Liver (tissue), 9 donors: ENCODE measurements around the gene TRIM29. TPM values are rescaled to one million over a fixed set of nuclear protein-coding genes. Genes with fewer than 3 reads are reported as not detected.

Experiments used
- DNase-seq: peaks from one replicate; pipeline ENCODE4 v3.0.0-alpha.2; 2017; ENCODE audit warnings: low spot score
- H3K27ac ChIP-seq, 2 donors: one replicate each; pipeline ENCODE4 v1.7.0; 2013; ENCODE audit warnings: inconsistent platforms in 2 of 2, low read length in 2 of 2, control low read depth in 1 of 2, low read depth in 1 of 2, mild to moderate bottlenecking in 1 of 2
- H3K27me3 ChIP-seq, 4 donors: one replicate each; pipeline versions ENCODE4 v1.6.1 to v1.7.0; 2013; ENCODE audit warnings: low read length in 3 of 4, inconsistent platforms in 1 of 4, mild to moderate bottlenecking in 1 of 4, moderate library complexity in 1 of 4; ENCODE audit not compliant: control insufficient read depth in 4 of 4, insufficient read depth in 4 of 4
- H3K36me3 ChIP-seq, 4 donors: one replicate each; pipeline versions ENCODE4 v1.6.1 to v1.7.0; 2013; ENCODE audit warnings: low read length in 3 of 4, mild to moderate bottlenecking in 3 of 4, low read depth in 1 of 4, moderate library complexity in 1 of 4; ENCODE audit not compliant: control insufficient read depth in 4 of 4, insufficient read depth in 3 of 4
- H3K4me1 ChIP-seq, 4 donors: one replicate each; pipeline versions ENCODE4 v1.6.1 to v1.7.0; 2013; ENCODE audit warnings: low read length in 3 of 4, mild to moderate bottlenecking in 3 of 4, moderate library complexity in 1 of 4; ENCODE audit not compliant: control insufficient read depth in 4 of 4, insufficient read depth in 4 of 4
- H3K4me3 ChIP-seq, 3 donors: one replicate each; pipeline versions ENCODE4 v1.6.1 to v1.7.0; 2013; ENCODE audit warnings: low read length in 3 of 3, control low read depth in 1 of 3, low read depth in 1 of 3, mild to moderate bottlenecking in 1 of 3
- H3K9ac ChIP-seq, 2 donors: one replicate each; pipeline ENCODE4 v1.7.0; 2013; ENCODE audit warnings: low read length in 2 of 2, mild to moderate bottlenecking in 2 of 2, moderate library complexity in 2 of 2, control low read depth in 1 of 2, low read depth in 1 of 2
- H3K9me3 ChIP-seq, 4 donors: one replicate each; pipeline versions ENCODE4 v1.6.1 to v1.7.0; 2013; ENCODE audit warnings: low read length in 3 of 4; ENCODE audit not compliant: control insufficient read depth in 4 of 4
- ATF3 ChIP-seq: IDR thresholded peaks from 2 replicates; pipeline ENCODE4 v1.6.1; 2016; ENCODE audit warnings: antibody characterized with exemption
- EGR1 ChIP-seq, 2 donors: IDR thresholded peaks; 2 replicates each; pipeline ENCODE4 v1.6.1; 2016 to 2018; ENCODE audit warnings: antibody characterized with exemption in 2 of 2, low read depth in 2 of 2
- GABPA ChIP-seq, 2 donors: IDR thresholded peaks in 1 of 2; conservative IDR thresholded peaks in 1 of 2; 2 replicates each; pipeline ENCODE4 v1.6.1; 2016; ENCODE audit warnings: antibody characterized with exemption in 2 of 2, mild to moderate bottlenecking in 1 of 2, moderate library complexity in 1 of 2
- HNF4A ChIP-seq, 2 donors: conservative IDR thresholded peaks; 2 replicates each; pipeline ENCODE4 v1.6.1; 2016; ENCODE audit warnings: antibody characterized with exemption in 2 of 2, mild to moderate bottlenecking in 2 of 2
- HNF4G ChIP-seq: IDR thresholded peaks from 2 replicates; pipeline ENCODE4 v1.6.1; 2016; ENCODE audit warnings: antibody characterized with exemption
- JUND ChIP-seq, 2 donors: IDR thresholded peaks; 2 replicates each; pipeline ENCODE4 v1.6.1; 2016; ENCODE audit warnings: antibody characterized with exemption in 2 of 2
- NR2F2 ChIP-seq: IDR thresholded peaks from 2 replicates; pipeline ENCODE4 v1.6.1; 2016; ENCODE audit warnings: antibody characterized with exemption
- RAD21 ChIP-seq, 2 donors: IDR thresholded peaks; 2 replicates each; pipeline ENCODE4 v1.6.1; 2016; ENCODE audit warnings: antibody characterized with exemption in 2 of 2, mild to moderate bottlenecking in 2 of 2
- RXRA ChIP-seq, 2 donors: IDR thresholded peaks; 2 replicates each; pipeline ENCODE4 v1.6.1; 2017 to 2018; ENCODE audit warnings: antibody characterized with exemption in 2 of 2, mild to moderate bottlenecking in 1 of 2
- SP1 ChIP-seq: IDR thresholded peaks from 2 replicates; pipeline ENCODE4 v1.6.1; 2018; ENCODE audit warnings: antibody characterized with exemption, mild to moderate bottlenecking
- YY1 ChIP-seq: IDR thresholded peaks from 2 replicates; pipeline ENCODE4 v1.6.1; 2016; ENCODE audit warnings: antibody characterized with exemption, mild to moderate bottlenecking
- ZBTB33 ChIP-seq: IDR thresholded peaks from 2 replicates; pipeline ENCODE4 v1.6.1; 2016; ENCODE audit warnings: antibody characterized with exemption
- WGBS: extraction: QIAGEN DNeasy Blood & Tissue Kit; methylation state at CpG from one replicate; pipeline ENCODE4 v1.1.7; 2013; 5-methylcytosine and 5-hydroxymethylcytosine counted together
- polyA plus RNA-seq, 2 donors: library from polyadenylated mRNA; stranded (reverse) in 1 of 2; unstranded in 1 of 2; fragments of 200-250 nt in 1 of 2; fragments of >200 nt in 1 of 2; fragmentation: Nextera tagmentation in 1 of 2; extraction: Ambion mirVana in 1 of 2; gene quantifications; one replicate each; pipeline versions ENCODE4 v1.2.1 to v1.2.3, GENCODE V29; 2013 to 2015
- total RNA-seq, 2 donors: library from RNA; depleted of rRNA; stranded (reverse); fragments of >200 nt; gene quantifications; one replicate each; pipeline ENCODE4 v1.2.3, GENCODE V29; 2014
- TF ChIP-seq, protein P1 (sequence below): IDR thresholded peaks from 2 replicates; pipeline ENCODE4 v1.6.1; 2016; ENCODE audit warnings: antibody characterized with exemption
- TF ChIP-seq, protein P2 (sequence below): fragments of 150-350 bp; IDR thresholded peaks from 2 replicates; pipeline ENCODE4 v1.5.1; 2017; ENCODE audit warnings: improper control_type of control experiment, low read depth, low read length; ENCODE audit not compliant: missing input control
- TF ChIP-seq, protein P3 (sequence below): IDR thresholded peaks from 2 replicates; pipeline ENCODE4 v1.6.1; 2016; ENCODE audit warnings: antibody characterized with exemption, mild to moderate bottlenecking
- donor health status: healthy.
- donor health status: healthy.
- donor health status: healthy.
- donor health status: healthy.
- donor health status: healthy.

TRIM29 gene
- total and polyA plus RNA-seq, 4 donors = 0.22 to 0.89 (median 0.35) TPM

DNA sequence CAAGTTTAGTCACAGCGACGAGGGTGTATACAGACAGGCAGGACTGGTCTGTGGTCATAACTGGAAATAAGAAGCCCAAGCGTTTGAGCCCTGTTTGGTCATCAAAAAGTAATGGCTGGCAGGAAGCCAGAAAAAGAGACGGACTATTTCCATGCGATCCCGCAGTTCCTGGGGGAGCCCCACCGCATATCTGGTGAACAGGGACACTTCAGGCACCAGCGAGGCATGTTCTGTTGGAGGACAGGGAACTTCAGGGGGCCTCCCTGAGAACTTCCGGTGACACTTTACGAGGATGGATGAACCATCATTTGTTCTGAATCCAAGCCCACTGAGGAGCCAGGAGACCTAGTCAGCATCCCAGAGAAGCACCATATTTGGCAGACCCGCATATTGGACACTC lies 29.7 kb upstream of the TRIM29 start:
- H3K4me1 ChIP-seq = peaks cover 6 to 27% (median 14%) of the 10 kb centered on the region in 4 donors
- no peak overlapping the region for H3K9ac ChIP-seq
- H3K9me3 ChIP-seq = no peaks in the 10 kb centered on the region
- no peak overlapping the region for H3K4me3 ChIP-seq
- no peaks in the 10 kb centered on the region for H3K27me3 ChIP-seq
- H3K36me3 ChIP-seq = no peaks in the 10 kb centered on the region
- DNase-seq = no peak
- no peak overlapping the region for H3K27ac ChIP-seq
- 86% methylated on average over 11 of the region's 11 CpGs for WGBS
- TF ChIP-seq, protein P1, sequence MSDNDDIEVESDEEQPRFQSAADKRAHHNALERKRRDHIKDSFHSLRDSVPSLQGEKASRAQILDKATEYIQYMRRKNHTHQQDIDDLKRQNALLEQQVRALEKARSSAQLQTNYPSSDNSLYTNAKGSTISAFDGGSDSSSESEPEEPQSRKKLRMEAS = no peak
- no peak for TF ChIP-seq SP1
- no peak for TF ChIP-seq EGR1 (IDR thresholded peaks at IDR 0.05; ENCODE audit: low read depth in 2 of 2)
- TF ChIP-seq, protein P2, sequence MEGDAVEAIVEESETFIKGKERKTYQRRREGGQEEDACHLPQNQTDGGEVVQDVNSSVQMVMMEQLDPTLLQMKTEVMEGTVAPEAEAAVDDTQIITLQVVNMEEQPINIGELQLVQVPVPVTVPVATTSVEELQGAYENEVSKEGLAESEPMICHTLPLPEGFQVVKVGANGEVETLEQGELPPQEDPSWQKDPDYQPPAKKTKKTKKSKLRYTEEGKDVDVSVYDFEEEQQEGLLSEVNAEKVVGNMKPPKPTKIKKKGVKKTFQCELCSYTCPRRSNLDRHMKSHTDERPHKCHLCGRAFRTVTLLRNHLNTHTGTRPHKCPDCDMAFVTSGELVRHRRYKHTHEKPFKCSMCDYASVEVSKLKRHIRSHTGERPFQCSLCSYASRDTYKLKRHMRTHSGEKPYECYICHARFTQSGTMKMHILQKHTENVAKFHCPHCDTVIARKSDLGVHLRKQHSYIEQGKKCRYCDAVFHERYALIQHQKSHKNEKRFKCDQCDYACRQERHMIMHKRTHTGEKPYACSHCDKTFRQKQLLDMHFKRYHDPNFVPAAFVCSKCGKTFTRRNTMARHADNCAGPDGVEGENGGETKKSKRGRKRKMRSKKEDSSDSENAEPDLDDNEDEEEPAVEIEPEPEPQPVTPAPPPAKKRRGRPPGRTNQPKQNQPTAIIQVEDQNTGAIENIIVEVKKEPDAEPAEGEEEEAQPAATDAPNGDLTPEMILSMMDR = no peak
- no peak for TF ChIP-seq ATF3

GRCh38 chr11:120160436-120160835 lies 22.5 kb upstream of the TRIM29 start:
- TF ChIP-seq RXRA (IDR thresholded peaks at IDR 0.05) (no peak), HNF4G (no peak), JUND (IDR thresholded peaks at IDR 0.05) (no peak), YY1 (no peak), RAD21 (IDR thresholded peaks at IDR 0.05) (no peak), EGR1 (IDR thresholded peaks at IDR 0.05; ENCODE audit: low read depth in 2 of 2) (no peak), NR2F2 (no peak)
- TF ChIP-seq, protein P3, sequence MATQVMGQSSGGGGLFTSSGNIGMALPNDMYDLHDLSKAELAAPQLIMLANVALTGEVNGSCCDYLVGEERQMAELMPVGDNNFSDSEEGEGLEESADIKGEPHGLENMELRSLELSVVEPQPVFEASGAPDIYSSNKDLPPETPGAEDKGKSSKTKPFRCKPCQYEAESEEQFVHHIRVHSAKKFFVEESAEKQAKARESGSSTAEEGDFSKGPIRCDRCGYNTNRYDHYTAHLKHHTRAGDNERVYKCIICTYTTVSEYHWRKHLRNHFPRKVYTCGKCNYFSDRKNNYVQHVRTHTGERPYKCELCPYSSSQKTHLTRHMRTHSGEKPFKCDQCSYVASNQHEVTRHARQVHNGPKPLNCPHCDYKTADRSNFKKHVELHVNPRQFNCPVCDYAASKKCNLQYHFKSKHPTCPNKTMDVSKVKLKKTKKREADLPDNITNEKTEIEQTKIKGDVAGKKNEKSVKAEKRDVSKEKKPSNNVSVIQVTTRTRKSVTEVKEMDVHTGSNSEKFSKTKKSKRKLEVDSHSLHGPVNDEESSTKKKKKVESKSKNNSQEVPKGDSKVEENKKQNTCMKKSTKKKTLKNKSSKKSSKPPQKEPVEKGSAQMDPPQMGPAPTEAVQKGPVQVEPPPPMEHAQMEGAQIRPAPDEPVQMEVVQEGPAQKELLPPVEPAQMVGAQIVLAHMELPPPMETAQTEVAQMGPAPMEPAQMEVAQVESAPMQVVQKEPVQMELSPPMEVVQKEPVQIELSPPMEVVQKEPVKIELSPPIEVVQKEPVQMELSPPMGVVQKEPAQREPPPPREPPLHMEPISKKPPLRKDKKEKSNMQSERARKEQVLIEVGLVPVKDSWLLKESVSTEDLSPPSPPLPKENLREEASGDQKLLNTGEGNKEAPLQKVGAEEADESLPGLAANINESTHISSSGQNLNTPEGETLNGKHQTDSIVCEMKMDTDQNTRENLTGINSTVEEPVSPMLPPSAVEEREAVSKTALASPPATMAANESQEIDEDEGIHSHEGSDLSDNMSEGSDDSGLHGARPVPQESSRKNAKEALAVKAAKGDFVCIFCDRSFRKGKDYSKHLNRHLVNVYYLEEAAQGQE = no peak
- Histone ChIP-seq H3K9me3 (peaks cover 0 to 12% (median 1%) of the 10 kb centered on the region in 4 donors), H3K27ac (no peak overlapping the region), H3K4me1 (no peaks in the 10 kb centered on the region), H3K4me3 (no peak overlapping the region), H3K27me3 (peaks cover 0 to 7% (median 0%) of the 10 kb centered on the region in 4 donors), H3K9ac (no peak overlapping the region), H3K36me3 (no peaks in the 10 kb centered on the region)
- DNase-seq = no peak
- 76% methylated on average over 1 of the region's 1 CpG for WGBS

GRCh38 chr11:120153221-120153620 lies 15.3 kb upstream of the TRIM29 start:
- Histone ChIP-seq H3K4me1 (no peaks in the 10 kb centered on the region), H3K4me3 (no peak overlapping the region), H3K9me3 (peaks cover 0 to 5% (median 0%) of the 10 kb centered on the region in 4 donors), H3K9ac (no peak overlapping the region), H3K27ac (no peak overlapping the region), H3K27me3 (peaks cover 0 to under 1% (median 0%) of the 10 kb centered on the region in 4 donors), H3K36me3 (no peaks in the 10 kb centered on the region)
- 91% methylated on average over 2 of the region's 2 CpGs for WGBS
- no peak for DNase-seq
- TF ChIP-seq HNF4A (conservative IDR thresholded peaks at IDR 0.05) (no peak), EGR1 (IDR thresholded peaks at IDR 0.05; ENCODE audit: low read depth in 2 of 2) (no peak), NR2F2 (no peak), GABPA (IDR thresholded peaks at IDR 0.05 in 1 of 2, conservative IDR thresholded peaks at IDR 0.05 in 1 of 2) (no peak), RAD21 (IDR thresholded peaks at IDR 0.05) (no peak), YY1 (no peak), ZBTB33 (no peak)
- TF ChIP-seq, protein P3 = no peak
- TF ChIP-seq, protein P1 = no peak
